ENCODE data around the gene SCFD2. TPM values are rescaled to one million over a fixed set of nuclear protein-coding genes. Genes with fewer than 3 reads are reported as not detected.
"Not testable (repeated sequence)": the region's sequence is repeated elsewhere in the genome, so short reads cannot be mapped to it uniquely, and the experiment has no call there.

SCFD2 gene
- total and polyA plus RNA-seq, 2 of the 8 experiments (the other 6 are each of a cell fraction or from before 2014, with no cell fraction given): 6.2 to 10.2 TPM

DNA sequence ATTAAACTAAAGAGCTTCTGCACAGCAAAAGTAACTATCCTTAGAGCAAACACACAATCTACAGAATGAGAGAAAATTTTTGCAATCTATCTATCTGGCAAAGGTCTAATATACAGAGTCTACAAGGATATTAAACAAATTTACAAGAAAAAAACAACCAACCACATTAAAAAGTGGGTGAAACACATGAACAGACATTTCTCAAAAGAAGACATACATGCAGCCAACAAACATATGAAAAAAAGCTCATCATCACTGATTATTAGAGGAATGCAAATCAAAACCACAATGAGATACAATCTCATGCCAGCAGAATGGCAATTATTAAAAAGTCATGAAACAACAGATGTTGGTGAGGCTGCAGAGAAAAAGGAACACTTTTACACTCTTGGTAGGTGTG, 73.7 kb downstream of the SCFD2 start:
- H3K56ac ChIP-seq (replicated peaks; ENCODE audit: insufficient read length, low read depth, low read length); H2AK5ac ChIP-seq (ENCODE audit: low read depth, low read length); H3K9me3 ChIP-seq (ENCODE audit: insufficient read depth in 2 of 2, low read depth in 1 of 2, low read length in 1 of 2); POLR2A ChIA-PET (ENCODE audit: partially characterized antibody); H3K23ac ChIP-seq (ENCODE audit: insufficient read length); H3K79me2 ChIP-seq (ENCODE audit: control insufficient read depth in 1 of 2, insufficient read depth in 2 of 2, low read length in 2 of 2); H3K36me3 ChIP-seq (ENCODE audit: control insufficient read depth in 2 of 4, insufficient read depth in 4 of 4, low read length in 3 of 4); H3K79me1 ChIP-seq (ENCODE audit: low read depth, low read length); H4K20me1 ChIP-seq (replicated peaks in 1 of 2; ENCODE audit: control insufficient read depth in 1 of 2, insufficient read depth in 2 of 2, low read length in 2 of 2); H3K4me3 ChIP-seq (ENCODE audit: extremely low read depth in 1 of 4, insufficient read depth in 2 of 4, low read depth in 3 of 4, low read length in 4 of 4); FAIRE-seq; H3K4ac ChIP-seq (replicated peaks; ENCODE audit: insufficient read length, low read depth, low read length); H3K23me2 ChIP-seq (ENCODE audit: low read depth, low read length); H4K8ac ChIP-seq (ENCODE audit: extremely low read depth, insufficient read depth, low read length); H2BK5ac ChIP-seq (ENCODE audit: low read depth, low read length); H3K9ac ChIP-seq (replicated peaks in 1 of 4; ENCODE audit: extremely low read depth in 1 of 4, low read depth in 3 of 4, low read length in 3 of 4); H2BK120ac ChIP-seq (replicated peaks; ENCODE audit: low read depth, low read length); CTCF ChIA-PET (ENCODE audit: partially characterized antibody); H2BK20ac ChIP-seq (ENCODE audit: low read length); DNase-seq (ENCODE audit: low read depth in 1 of 2, low spot score in 2 of 2); H2AFZ ChIP-seq (ENCODE audit: low read length); H3K27ac ChIP-seq (ENCODE audit: low read depth, low read length); H4K91ac ChIP-seq (replicated peaks; ENCODE audit: insufficient read length, low read length); H4K5ac ChIP-seq (ENCODE audit: insufficient read length, low read depth, low read length); H3K4me1 ChIP-seq (replicated peaks in 1 of 4; ENCODE audit: control insufficient read depth in 3 of 4, insufficient read depth in 4 of 4, low read length in 3 of 4); H3K14ac ChIP-seq (ENCODE audit: insufficient read length); H3K27me3 ChIP-seq (replicated peaks in 1 of 4; ENCODE audit: control insufficient read depth in 3 of 4, extremely low read depth in 1 of 4, insufficient read depth in 3 of 4, low read length in 3 of 4); H2BK15ac ChIP-seq (ENCODE audit: low read length); H3K4me2 ChIP-seq (ENCODE audit: insufficient read depth in 1 of 2, low read depth in 2 of 2, low read length in 2 of 2); H2BK12ac ChIP-seq (ENCODE audit: low read depth, low read length); H3K18ac ChIP-seq (ENCODE audit: extremely low read depth, low read length): not testable (repeated sequence)

All from H1 (cell line).